Stomach smooth muscle (tissue), 2 donors: ENCODE results near the gene PIK3R5.
"Not testable (repeated sequence)": the region's sequence is repeated elsewhere in the genome, so short reads cannot be mapped to it uniquely, and the experiment has no call there.

Source experiments
- H3K27ac ChIP-seq: one replicate; pipeline ENCODE4 v1.7.0; 2013; ENCODE audit warnings: mild to moderate bottlenecking, low read length, inconsistent platforms
- H3K27me3 ChIP-seq, 2 donors: one replicate each; pipeline ENCODE4 v1.7.0; 2013; ENCODE audit warnings: low read length in 2 of 2; ENCODE audit not compliant: insufficient read depth in 2 of 2, control insufficient read depth in 1 of 2
- H3K36me3 ChIP-seq, 2 donors: one replicate each; pipeline ENCODE4 v1.7.0; 2013; ENCODE audit warnings: low read length in 2 of 2; ENCODE audit not compliant: control insufficient read depth in 2 of 2, insufficient read depth in 2 of 2
- H3K4me1 ChIP-seq: one replicate; pipeline ENCODE4 v1.7.0; 2013; ENCODE audit warnings: low read length; ENCODE audit not compliant: control insufficient read depth, insufficient read depth
- H3K4me3 ChIP-seq, 2 donors: one replicate each; pipeline ENCODE4 v1.7.0; 2013; ENCODE audit warnings: low read length in 2 of 2
- H3K9ac ChIP-seq, 2 donors: one replicate each; pipeline ENCODE4 v1.7.0; 2013; ENCODE audit warnings: low read length in 2 of 2, mild to moderate bottlenecking in 1 of 2
- H3K9me3 ChIP-seq, 2 donors: one replicate each; pipeline ENCODE4 v1.7.0; 2013; ENCODE audit warnings: low read length in 2 of 2; ENCODE audit not compliant: control insufficient read depth in 2 of 2
- donor health status: healthy.
- donor health status: Pancreatic carcinoma.

Gene PIK3R5

GRCh38 chr17:8885967-8886684 lies 79.4 kb downstream of the PIK3R5 start:
- Histone ChIP-seq H3K4me1 (no peaks in the 10 kb centered on the region), H3K9ac (no peak overlapping the region), H3K27me3 (peaks cover 0 to 3% of the 10 kb centered on the region in 2 donors), H3K9me3 (no peaks in the 10 kb centered on the region), H3K36me3 (no peaks in the 10 kb centered on the region), H3K4me3 (no peak overlapping the region), H3K27ac (no peak overlapping the region)

- not testable (repeated sequence) for H3K4me3 ChIP-seq, H3K9ac ChIP-seq, H3K27me3 ChIP-seq, H3K4me1 ChIP-seq, H3K36me3 ChIP-seq, H3K27ac ChIP-seq, H3K9me3 ChIP-seq
These were observed 80.1 kb downstream of the PIK3R5 start for GRCh38 chr17:8885163-8885966.

- H3K36me3 ChIP-seq = no peaks in the 10 kb centered on the region
- no peaks in the 10 kb centered on the region for H3K9me3 ChIP-seq
- peaks cover 0 to 3% of the 10 kb centered on the region in 2 donors for H3K27me3 ChIP-seq
These were observed 81.0 kb downstream of the PIK3R5 start for GRCh38 chr17:8884336-8884990.

GRCh38 chr17:8883353-8883752 lies 82.2 kb downstream of the PIK3R5 start:
- Histone ChIP-seq H3K36me3 (no peaks in the 10 kb centered on the region), H3K27ac (no peak overlapping the region)

More at GRCh38 chr17:8884336-8884990, 81.0 kb downstream of the PIK3R5 start:
- no peak overlapping the region for H3K9ac ChIP-seq
- H3K27ac ChIP-seq = no peak overlapping the region
- H3K4me3 ChIP-seq = no peak overlapping the region
- H3K4me1 ChIP-seq = no peaks in the 10 kb centered on the region

GRCh38 chr17:8881606-8882005 lies 83.9 kb downstream of the PIK3R5 start:
- Histone ChIP-seq H3K9me3 (no peaks in the 10 kb centered on the region), H3K27me3 (peaks cover 0 to 2% of the 10 kb centered on the region in 2 donors), H3K36me3 (no peaks in the 10 kb centered on the region), H3K4me1 (no peaks in the 10 kb centered on the region), H3K9ac (no peak overlapping the region), H3K4me3 (no peak overlapping the region), H3K27ac (no peak overlapping the region)

More at GRCh38 chr17:8883353-8883752, 82.2 kb downstream of the PIK3R5 start:
- Histone ChIP-seq H3K4me1 (no peaks in the 10 kb centered on the region), H3K9me3 (no peaks in the 10 kb centered on the region), H3K27me3 (peaks cover 0 to 3% of the 10 kb centered on the region in 2 donors), H3K9ac (no peak overlapping the region), H3K4me3 (no peak overlapping the region)

- Histone ChIP-seq H3K4me3 (no peak overlapping the region), H3K9ac (no peak overlapping the region), H3K27me3 (peaks cover 0 to 3% of the 10 kb centered on the region in 2 donors), H3K27ac (no peak overlapping the region), H3K36me3 (no peaks in the 10 kb centered on the region), H3K4me1 (no peaks in the 10 kb centered on the region), H3K9me3 (no peaks in the 10 kb centered on the region)
These were observed 85.0 kb downstream of the PIK3R5 start for GRCh38 chr17:8880466-8880865.

- H3K9ac ChIP-seq = no peak overlapping the region
- no peaks in the 10 kb centered on the region for H3K4me1 ChIP-seq
- H3K27ac ChIP-seq = no peak overlapping the region
- H3K9me3 ChIP-seq = no peaks in the 10 kb centered on the region
- no peaks in the 10 kb centered on the region for H3K36me3 ChIP-seq
- H3K4me3 ChIP-seq = no peak overlapping the region
- peaks cover under 1 to 6% of the 10 kb centered on the region in 2 donors for H3K27me3 ChIP-seq
These were observed 86.1 kb downstream of the PIK3R5 start for GRCh38 chr17:8879410-8879809.

GRCh38 chr17:8877984-8878383 lies 87.5 kb downstream of the PIK3R5 start:
- Histone ChIP-seq H3K36me3 (no peaks in the 10 kb centered on the region), H3K9ac (no peak overlapping the region), H3K4me3 (no peak overlapping the region), H3K4me1 (no peaks in the 10 kb centered on the region), H3K9me3 (no peaks in the 10 kb centered on the region), H3K27me3 (peaks cover 13 to 17% of the 10 kb centered on the region in 2 donors), H3K27ac (no peak overlapping the region)

- Histone ChIP-seq H3K4me3 (no peak overlapping the region), H3K9me3 (peaks cover 0 to 4% of the 10 kb centered on the region in 2 donors), H3K36me3 (no peaks in the 10 kb centered on the region), H3K9ac (no peak overlapping the region), H3K4me1 (no peaks in the 10 kb centered on the region), H3K27ac (no peak overlapping the region), H3K27me3 (peaks cover 19 to 20% of the 10 kb centered on the region in 2 donors)
These were observed 89.5 kb downstream of the PIK3R5 start for GRCh38 chr17:8875957-8876356.

GRCh38 chr17:8875436-8875835 lies 90.1 kb downstream of the PIK3R5 start:
- Histone ChIP-seq H3K36me3 (no peaks in the 10 kb centered on the region), H3K4me1 (no peaks in the 10 kb centered on the region), H3K27ac (no peak overlapping the region), H3K9ac (no peak overlapping the region), H3K4me3 (no peak overlapping the region), H3K9me3 (peaks cover 0 to 4% of the 10 kb centered on the region in 2 donors), H3K27me3 (peaks cover 19 to 20% of the 10 kb centered on the region in 2 donors)
